ENCODE measurements around the gene ERP27. TPM values are rescaled to one million over a fixed set of nuclear protein-coding genes. Genes with fewer than 3 reads are reported as not detected.

ERP27 gene
- total RNA-seq, 1 experiment from 2014 or later: not detected

- no peak for DNase-seq
- Histone ChIP-seq H3K27me3 (no peaks in the 10 kb centered on the region), H3K9me3 (no peaks in the 10 kb centered on the region), H3K4me3 (no peak overlapping the region), H3K36me3 (no peaks in the 10 kb centered on the region)
Observed at GRCh38 chr12:14900521-14901227, 37.7 kb downstream of the ERP27 start.

GRCh38 chr12:14896521-14897169 lies 41.7 kb downstream of the ERP27 start:
- no peak overlapping the region for H3K4me3 ChIP-seq

GRCh38 chr12:14893506-14894250 lies 44.7 kb downstream of the ERP27 start:
- H3K4me3 ChIP-seq: no peak overlapping the region
- no peaks in the 10 kb centered on the region; the same call in 1 of the 2 replicates for H3K27me3 ChIP-seq
- H3K9me3 ChIP-seq: no peaks in the 10 kb centered on the region
- H3K36me3 ChIP-seq: no peaks in the 10 kb centered on the region
- DNase-seq: no peak

More at GRCh38 chr12:14896521-14897169, 41.7 kb downstream of the ERP27 start:
- Histone ChIP-seq H3K9me3 (no peaks in the 10 kb centered on the region), H3K36me3 (no peaks in the 10 kb centered on the region), H3K27me3 (no peaks in the 10 kb centered on the region)
- peak; percentile 58 for DNase-seq

GRCh38 chr12:14892726-14893505 lies 45.4 kb downstream of the ERP27 start:
- Histone ChIP-seq H3K9me3 (no peaks in the 10 kb centered on the region), H3K36me3 (no peaks in the 10 kb centered on the region), H3K27me3 (no peaks in the 10 kb centered on the region; the same call in 1 of the 2 replicates), H3K4me3 (no peak overlapping the region)
- DNase-seq: no peak

GRCh38 chr12:14890701-14891100 lies 47.6 kb downstream of the ERP27 start:
- no peaks in the 10 kb centered on the region for H3K36me3 ChIP-seq
- H3K27me3 ChIP-seq: no peaks in the 10 kb centered on the region; the same call in 1 of the 2 replicates
- H3K9me3 ChIP-seq: no peaks in the 10 kb centered on the region
- H3K4me3 ChIP-seq: no peak overlapping the region
- DNase-seq: no peak

GRCh38 chr12:14886271-14886670 lies 52.1 kb downstream of the ERP27 start:
- no peak overlapping the region for H3K4me3 ChIP-seq
- H3K27me3 ChIP-seq: no peaks in the 10 kb centered on the region; the same call in 1 of the 2 replicates
- no peaks in the 10 kb centered on the region for H3K9me3 ChIP-seq
- no peak for DNase-seq
- H3K36me3 ChIP-seq: no peaks in the 10 kb centered on the region

- Histone ChIP-seq H3K9me3 (no peaks in the 10 kb centered on the region), H3K27me3 (no peaks in the 10 kb centered on the region; the same call in 1 of the 2 replicates), H3K4me3 (no peak within 1 kb of the TSS), H3K36me3 (no peaks in the 10 kb centered on the region)
- DNase-seq: peak; percentile 43
Observed at GRCh38 chr12:14885718-14886221, 52.6 kb downstream of the ERP27 start, which contains the start of gene MGP. MGP (minus strand) TSS chr12:14885854; CDS start chr12:14885791, 63 bp downstream.

- no peaks in the 10 kb centered on the region; the same call in 1 of the 2 replicates for H3K27me3 ChIP-seq
- H3K36me3 ChIP-seq: no peaks in the 10 kb centered on the region
- peak; percentile 67 for DNase-seq
- H3K4me3 ChIP-seq: no peak overlapping the region
- H3K9me3 ChIP-seq: no peaks in the 10 kb centered on the region
Observed at GRCh38 chr12:14884458-14884878, 53.9 kb downstream of the ERP27 start.

GRCh38 chr12:14883686-14884085 lies 54.7 kb downstream of the ERP27 start:
- DNase-seq: no peak
- H3K9me3 ChIP-seq: no peaks in the 10 kb centered on the region
- H3K36me3 ChIP-seq: no peaks in the 10 kb centered on the region
- H3K27me3 ChIP-seq: no peaks in the 10 kb centered on the region; the same call in 1 of the 2 replicates
- no peak overlapping the region for H3K4me3 ChIP-seq

GRCh38 chr12:14880890-14881453 lies 57.4 kb downstream of the ERP27 start:
- H3K9me3 ChIP-seq: no peaks in the 10 kb centered on the region
- no peak overlapping the region for H3K4me3 ChIP-seq
- no peak for DNase-seq
- H3K27me3 ChIP-seq: no peaks in the 10 kb centered on the region
- H3K36me3 ChIP-seq: no peaks in the 10 kb centered on the region

GRCh38 chr12:14879222-14879933 lies 59.0 kb downstream of the ERP27 start:
- Histone ChIP-seq H3K4me3 (no peak overlapping the region), H3K36me3 (no peaks in the 10 kb centered on the region), H3K9me3 (no peaks in the 10 kb centered on the region), H3K27me3 (no peaks in the 10 kb centered on the region)
- no peak for DNase-seq

GRCh38 chr12:14878488-14878887 lies 59.8 kb downstream of the ERP27 start:
- Histone ChIP-seq H3K36me3 (no peaks in the 10 kb centered on the region), H3K27me3 (no peaks in the 10 kb centered on the region), H3K9me3 (no peaks in the 10 kb centered on the region), H3K4me3 (no peak overlapping the region)
- DNase-seq: no peak

- Histone ChIP-seq H3K36me3 (no peaks in the 10 kb centered on the region), H3K4me3 (no peak overlapping the region), H3K9me3 (no peaks in the 10 kb centered on the region), H3K27me3 (no peaks in the 10 kb centered on the region)
- DNase-seq: no peak
Observed at GRCh38 chr12:14876833-14877232, 61.5 kb downstream of the ERP27 start.

- H3K36me3 ChIP-seq: no peaks in the 10 kb centered on the region
- no peaks in the 10 kb centered on the region for H3K9me3 ChIP-seq
- H3K4me3 ChIP-seq: no peak overlapping the region
- H3K27me3 ChIP-seq: no peaks in the 10 kb centered on the region
- DNase-seq: no peak
Observed at GRCh38 chr12:14874882-14875281, 63.5 kb downstream of the ERP27 start.

- DNase-seq: no peak
- H3K27me3 ChIP-seq: no peaks in the 10 kb centered on the region
- H3K4me3 ChIP-seq: no peak overlapping the region
- no peaks in the 10 kb centered on the region for H3K9me3 ChIP-seq
- H3K36me3 ChIP-seq: no peaks in the 10 kb centered on the region
Observed at GRCh38 chr12:14873440-14874185, 64.7 kb downstream of the ERP27 start.

Data from MG63 (cell line).